Breast epithelium (tissue), 4 donors: Measurements from ENCODE around the gene PKIG. TPM values are rescaled to one million over a fixed set of nuclear protein-coding genes. Genes with fewer than 3 reads are reported as not detected.

Source experiments
- DNase-seq, 2 donors: peaks; one replicate each; pipeline ENCODE4 v3.0.0-alpha.2; 2019; ENCODE audit warnings: low spot score in 2 of 2
- H3K27ac ChIP-seq, 2 donors: fragments of 200-600 bp; sonication (generic) in 1 of 2; one replicate each; pipeline ENCODE4 v1.5.1; 2016 to 2019; ENCODE audit warnings: mild to moderate bottlenecking in 1 of 2
- H3K27me3 ChIP-seq, 2 donors: fragments of 200-600 bp; sonication (generic) in 1 of 2; one replicate each; pipeline versions ENCODE4 v1.5.1 to v1.6.0; 2017 to 2019; ENCODE audit warnings: control low read depth in 1 of 2, mild to moderate bottlenecking in 1 of 2
- H3K36me3 ChIP-seq: fragments of 200-600 bp; one replicate; pipeline ENCODE4 v1.5.1; 2019
- H3K4me1 ChIP-seq, 2 donors: fragments of 200-600 bp; sonication (generic); one replicate each; pipeline ENCODE4 v1.5.1; 2016 to 2019; ENCODE audit warnings: control low read depth in 1 of 2
- H3K4me3 ChIP-seq, 3 donors: fragments of 200-600 bp; sonication (generic); 1 replicate in 2 of 3; 2 replicates in 1 of 3; pipeline ENCODE4 v1.5.1; 2016 to 2019; ENCODE audit warnings: mild to moderate bottlenecking in 3 of 3, moderate library complexity in 2 of 3
- H3K9me3 ChIP-seq, 2 donors: fragments of 200-600 bp; sonication (generic) in 1 of 2; one replicate each; pipeline ENCODE4 v1.5.1; 2016 to 2019; ENCODE audit warnings: control low read depth in 1 of 2
- CTCF ChIP-seq, 3 donors: fragments of 450-650 bp; IDR thresholded peaks; one replicate each; pipeline ENCODE4 v1.5.1; 2016 to 2017; ENCODE audit warnings: antibody characterized with exemption in 3 of 3, mild to moderate bottlenecking in 3 of 3, moderate library complexity in 3 of 3
- POLR2A ChIP-seq: fragments of 450-650 bp; IDR thresholded peaks from one replicate; pipeline ENCODE4 v1.6.1; 2016; ENCODE audit warnings: antibody characterized with exemption, mild to moderate bottlenecking, moderate library complexity
- POLR2AphosphoS5 ChIP-seq, 3 donors: sonication (generic); formaldehyde crosslinking; IDR thresholded peaks; one replicate each; pipeline ENCODE4 v1.6.1; 2017; ENCODE audit warnings: antibody characterized with exemption in 3 of 3
- intact Hi-C: fragments of 100-400 bp; cut with DNase I; formaldehyde crosslinking; loops from one replicate; pipeline ENCODE4 v1.15.1; 2023; ENCODE audit warnings: low total_unique reads
- total RNA-seq, 3 donors: library from RNA; depleted of rRNA; stranded (reverse); fragments of >200 nt; gene quantifications; one replicate each; pipeline ENCODE4 v1.1.0, GENCODE V29; 2016

Gene PKIG
- total RNA-seq, 3 donors from 2014 or later = 59.9 to 102 (median 99.1) TPM

DNA sequence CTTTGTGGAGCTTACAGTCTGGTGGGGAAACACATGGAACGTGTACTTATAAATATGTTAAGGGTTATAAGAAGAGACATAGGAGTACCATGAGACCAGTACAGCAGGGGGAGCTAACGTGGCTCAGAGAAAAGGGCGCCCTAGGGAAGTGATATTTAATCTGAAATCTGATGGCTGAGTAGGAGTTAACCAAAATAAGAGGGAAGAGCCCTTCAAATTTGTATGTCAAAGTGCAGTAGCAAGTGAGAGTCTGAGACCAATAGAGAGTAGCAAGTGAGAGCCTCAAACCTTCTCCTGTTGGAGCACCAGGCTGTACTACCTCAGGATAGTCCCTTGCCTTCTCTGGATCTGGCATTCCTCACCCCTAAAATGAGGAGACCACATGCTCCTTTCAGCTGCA, 6.1 kb upstream of the PKIG start:
- Histone ChIP-seq H3K9me3 (no peaks in the 10 kb centered on the region), H3K4me1 (peaks cover 6 to 17% of the 10 kb centered on the region in 2 donors), H3K36me3 (no peaks in the 10 kb centered on the region), H3K4me3 (no peak overlapping the region), H3K27ac (peak overlapping the region; percentile 54 to 60), H3K27me3 (no peaks in the 10 kb centered on the region)
- no peak for TF ChIP-seq POLR2A
- TF ChIP-seq CTCF (IDR thresholded peaks at IDR 0.05) = no peak
- no peak for TF ChIP-seq POLR2AphosphoS5 (IDR thresholded peaks at IDR 0.05)
- DNase-seq = no peak
- intact Hi-C loops = no loop called here

DNA sequence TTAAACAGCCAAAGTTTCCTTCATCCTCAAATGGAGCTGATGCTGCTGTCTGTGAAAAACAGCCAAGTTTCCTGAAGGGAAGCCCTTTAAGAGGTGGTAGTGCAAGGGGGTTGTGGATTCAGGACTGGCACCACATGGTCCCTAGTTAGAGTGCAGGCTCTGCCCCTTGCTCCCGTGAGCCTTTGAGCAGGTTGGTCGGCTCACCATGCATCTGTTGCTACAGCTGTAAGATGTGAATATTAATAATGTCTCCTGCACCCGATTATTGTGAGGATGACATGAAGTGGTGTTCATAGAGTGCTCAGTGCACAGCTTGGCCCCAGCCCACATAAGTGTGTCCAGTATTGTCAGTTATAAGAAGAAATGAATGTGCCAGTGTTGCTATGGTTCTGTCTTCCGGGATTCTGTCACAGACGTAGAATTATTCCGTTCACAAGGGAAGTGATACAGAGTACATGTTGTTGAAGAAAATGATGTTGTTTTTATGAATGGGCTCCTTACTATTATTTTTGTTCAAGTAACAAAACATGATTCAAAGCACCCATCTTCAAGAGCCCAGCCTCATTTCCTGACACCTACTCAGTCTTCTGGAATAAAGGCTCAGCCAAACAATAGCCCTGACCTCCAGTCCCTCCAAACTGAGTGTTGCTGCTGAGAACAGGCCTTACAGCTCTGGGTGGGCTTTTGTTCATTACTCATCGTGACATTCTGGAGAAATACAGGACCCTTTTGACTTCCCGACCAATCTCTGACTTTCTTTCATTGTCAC, 2.9 kb upstream of the PKIG start:
- Histone ChIP-seq H3K4me3 (no peak overlapping the region), H3K36me3 (no peaks in the 10 kb centered on the region), H3K9me3 (no peaks in the 10 kb centered on the region), H3K27me3 (no peaks in the 10 kb centered on the region), H3K4me1 (peaks cover 0 to 3% of the 10 kb centered on the region in 2 donors), H3K27ac (peak overlapping the region; percentile 21 to 56)
- intact Hi-C loops = no loop called here
- no peak for TF ChIP-seq CTCF (IDR thresholded peaks at IDR 0.05)
- no peak for TF ChIP-seq POLR2A
- TF ChIP-seq POLR2AphosphoS5 (IDR thresholded peaks at IDR 0.05) = no peak
- no peak for DNase-seq

DNA sequence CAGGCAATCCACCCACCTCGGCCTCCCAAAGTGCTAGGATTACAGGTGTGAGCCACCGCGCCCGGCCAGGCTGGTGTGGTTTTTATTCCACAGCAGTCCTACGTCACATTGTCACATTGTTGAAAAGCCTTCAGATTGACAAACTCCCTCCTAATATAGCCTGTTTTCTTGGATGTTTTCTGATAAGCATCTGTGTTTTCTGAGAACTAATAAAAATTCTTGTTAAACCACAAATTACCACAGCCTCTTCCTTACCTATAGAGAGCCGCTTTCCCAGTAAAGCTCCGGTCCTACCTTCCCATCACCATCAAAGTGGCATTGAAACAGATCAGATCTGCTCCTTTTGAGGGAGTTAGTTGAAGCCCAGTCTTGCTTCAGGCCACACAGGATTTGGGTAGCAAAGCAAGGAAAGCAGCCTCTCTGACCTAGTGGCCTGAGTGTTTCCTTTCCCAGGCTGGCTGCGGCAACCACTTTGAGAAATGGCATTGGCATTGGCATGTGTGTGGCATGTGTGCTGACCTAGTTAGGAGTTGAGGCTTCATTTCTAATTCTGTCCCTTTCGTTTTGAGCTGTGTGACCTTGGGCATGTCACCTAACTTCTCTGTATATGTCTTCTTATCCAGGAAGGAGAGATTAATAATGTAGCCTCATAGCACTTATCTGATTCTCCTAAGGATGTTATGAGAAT, 1.7 kb upstream of the PKIG start:
- DNase-seq = no peak
- Histone ChIP-seq H3K4me1 (peaks cover 0 to 3% of the 10 kb centered on the region in 2 donors), H3K9me3 (no peaks in the 10 kb centered on the region), H3K36me3 (no peaks in the 10 kb centered on the region), H3K4me3 (no peak overlapping the region), H3K27ac (peak overlapping the region in 1 of 2 donors; percentile 82), H3K27me3 (no peaks in the 10 kb centered on the region)
- intact Hi-C loops = no loop called here
- TF ChIP-seq POLR2AphosphoS5 (IDR thresholded peaks at IDR 0.05) = no peak
- no peak for TF ChIP-seq CTCF (IDR thresholded peaks at IDR 0.05)

DNA sequence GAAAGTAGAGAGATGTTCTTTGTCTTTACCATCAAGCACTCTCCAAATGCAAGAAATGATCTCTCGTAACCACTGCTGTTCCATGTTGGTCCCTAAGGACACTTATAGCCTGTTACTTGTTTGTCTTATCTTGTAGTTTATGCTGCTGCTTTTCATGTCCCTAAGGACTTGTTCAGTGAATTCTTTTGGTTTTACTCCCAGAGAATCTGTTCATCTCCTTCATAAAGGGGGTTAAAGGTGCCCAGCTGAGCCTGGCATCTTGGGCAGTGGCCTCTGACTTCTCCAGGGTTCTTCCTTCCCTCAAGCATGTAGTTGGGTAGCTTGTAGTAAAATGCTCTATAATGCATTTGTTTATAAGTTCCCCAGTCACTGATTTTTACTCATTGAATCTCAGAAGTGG, 864 bp upstream of the PKIG start:
- no peaks in the 10 kb centered on the region for H3K36me3 ChIP-seq
- H3K27me3 ChIP-seq = no peaks in the 10 kb centered on the region
- peak overlapping the region; percentile 63 to 82 for H3K27ac ChIP-seq
- H3K4me3 ChIP-seq = no peak overlapping the region
- intact Hi-C loops = no loop called here
- no peak for DNase-seq
- no peak for TF ChIP-seq CTCF (IDR thresholded peaks at IDR 0.05)
- TF ChIP-seq POLR2AphosphoS5 (IDR thresholded peaks at IDR 0.05) = no peak
- TF ChIP-seq POLR2A = no peak
- H3K9me3 ChIP-seq = no peaks in the 10 kb centered on the region
- peaks cover 0 to 3% of the 10 kb centered on the region in 2 donors for H3K4me1 ChIP-seq

DNA sequence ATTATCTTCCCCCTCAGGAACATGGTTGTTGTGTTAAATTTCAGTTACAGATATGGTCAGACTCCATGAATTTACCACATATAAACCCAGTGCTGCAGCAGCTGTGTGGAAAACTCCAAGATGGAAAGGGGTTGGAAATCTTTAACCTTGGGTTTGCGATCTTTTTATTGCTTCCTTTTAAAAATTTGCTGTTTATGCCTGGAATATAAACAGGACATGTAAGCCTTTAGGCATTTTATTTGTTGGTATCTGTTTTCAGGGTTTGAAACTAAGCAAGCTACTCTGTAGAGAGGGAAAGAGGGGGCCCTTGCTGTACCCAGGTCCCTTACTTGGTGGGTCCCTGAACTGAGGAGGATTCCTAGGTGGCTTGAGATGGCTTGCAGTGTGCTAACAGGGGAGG, 778 bp downstream of the PKIG start:
- peak overlapping the region; percentile 32 to 63 for H3K27ac ChIP-seq
- peak overlapping the region; percentile 21 to 64 (median 28) for H3K4me3 ChIP-seq
- no peak for DNase-seq
- H3K27me3 ChIP-seq = no peaks in the 10 kb centered on the region
- no peaks in the 10 kb centered on the region for H3K36me3 ChIP-seq
- no peak for TF ChIP-seq POLR2AphosphoS5 (IDR thresholded peaks at IDR 0.05)
- TF ChIP-seq POLR2A = no peak
- TF ChIP-seq CTCF (IDR thresholded peaks at IDR 0.05) = no peak
- peaks cover 0 to 3% of the 10 kb centered on the region in 2 donors for H3K4me1 ChIP-seq
- intact Hi-C loops = no loop called here
- H3K9me3 ChIP-seq = no peaks in the 10 kb centered on the region
